ENCODE results near the gene USP20.

The USP20 gene

GRCh38 chr9:129823935-129824601, 11.2 kb upstream of the USP20 start, which contains the start of gene TOR1A (continued):
- TF ChIP-seq GLIS1 (tag by site-specific recombination; IDR thresholded peaks at IDR 0.05) = peak; percentile 51; the same call in 1 of the 2 replicates

GRCh38 chr9:129826344-129826743, 8.9 kb upstream of the USP20 start:
- H3K4me1 ChIP-seq (ENCODE audit: control insufficient read depth, insufficient read depth, low read length) = no peaks in the 10 kb centered on the region
- ChIA-PET POLR2A (interaction anchor here (0.7 to 6.5 kb wide), 2 partner anchors 8 to 44 kb away, joined by 6 to 36 read pairs; partner anchors contain the start of genes C9orf78 and USP20), CTCF (no interaction called here)
- H3K4me3 ChIP-seq (ENCODE audit: low read depth, low read length) = no peak overlapping the region
- no peaks in the 10 kb centered on the region for H3K9me3 ChIP-seq (ENCODE audit: control insufficient read depth, insufficient read depth, low read depth, low read length)
- no peak overlapping the region for H3K27ac ChIP-seq (ENCODE audit: extremely low read depth, low read depth, low read length)
- TF ChIP-seq ZFHX2 (tag by site-specific recombination; conservative IDR thresholded peaks at IDR 0.05) (no peak), ZNF140 (tag by site-specific recombination; IDR thresholded peaks at IDR 0.05) (no peak), SP2 (tag by site-specific recombination; IDR thresholded peaks at IDR 0.05) (no peak)
- H3K36me3 ChIP-seq (ENCODE audit: control insufficient read depth in 2 of 2, insufficient read depth in 1 of 2, low read length in 2 of 2) = peaks cover 28 to 53% of the 10 kb centered on the region in 2 experiments

- ChIA-PET CTCF (interaction anchor here (1.1 kb wide), 1 partner anchor 281 kb away, joined by 3 read pairs; no protein-coding TSS in a partner anchor), POLR2A (interaction anchor here (0.7 to 6.5 kb wide), 2 partner anchors 7 to 43 kb away, joined by 6 to 36 read pairs; partner anchors contain the start of genes C9orf78 and USP20)
- H3K4me1 ChIP-seq (ENCODE audit: control insufficient read depth, insufficient read depth, low read length) = no peaks in the 10 kb centered on the region
- no peak overlapping the region for H3K4me3 ChIP-seq (ENCODE audit: low read depth, low read length)
- no peaks in the 10 kb centered on the region for H3K9me3 ChIP-seq (ENCODE audit: control insufficient read depth, insufficient read depth, low read depth, low read length)
- TF ChIP-seq IKZF3 (tag by site-specific recombination; IDR thresholded peaks at IDR 0.05) (no peak), ZNF560 (tag by site-specific recombination; IDR thresholded peaks at IDR 0.05; ENCODE audit: borderline replicate concordance) (no peak), SCRT1 (tag by site-specific recombination; IDR thresholded peaks at IDR 0.05; ENCODE audit: borderline replicate concordance) (no peak), ZNF292 (tag by site-specific recombination; IDR thresholded peaks at IDR 0.05; ENCODE audit: borderline replicate concordance, low read depth) (no peak), SP2 (tag by site-specific recombination; IDR thresholded peaks at IDR 0.05) (no peak), BCL11B (tag by site-specific recombination; IDR thresholded peaks at IDR 0.05; ENCODE audit: low read depth) (no peak), ZBTB21 (tag by site-specific recombination; IDR thresholded peaks at IDR 0.05) (no peak), SCRT2 (tag by site-specific recombination; IDR thresholded peaks at IDR 0.05) (no peak), SETDB1 (IDR thresholded peaks at IDR 0.05; ENCODE audit: insufficient read length, low read length) (no peak), ZNF202 (tag by site-specific recombination; IDR thresholded peaks at IDR 0.05; ENCODE audit: borderline replicate concordance) (no peak), ZBTB48 (tag by site-specific recombination; IDR thresholded peaks at IDR 0.05) (no peak), TSHZ1 (tag by site-specific recombination; IDR thresholded peaks at IDR 0.05; ENCODE audit: borderline replicate concordance) (no peak), ZNF404 (tag by site-specific recombination; IDR thresholded peaks at IDR 0.05) (no peak)
- peaks cover 24 to 53% of the 10 kb centered on the region in 2 experiments for H3K36me3 ChIP-seq (ENCODE audit: control insufficient read depth in 2 of 2, insufficient read depth in 1 of 2, low read length in 2 of 2)
- H3K27ac ChIP-seq (ENCODE audit: extremely low read depth, low read depth, low read length) = no peak overlapping the region
Measured at GRCh38 chr9:129826759-129827158, 8.5 kb upstream of the USP20 start.

- Histone ChIP-seq H3K4me3 (ENCODE audit: low read depth, low read length) (no peak overlapping the region), H3K36me3 (ENCODE audit: control insufficient read depth in 2 of 2, insufficient read depth in 1 of 2, low read length in 2 of 2) (peaks cover 24 to 52% of the 10 kb centered on the region in 2 experiments), H3K27ac (ENCODE audit: extremely low read depth, low read depth, low read length) (no peak overlapping the region), H3K4me1 (ENCODE audit: control insufficient read depth, insufficient read depth, low read length) (no peaks in the 10 kb centered on the region), H3K9me3 (ENCODE audit: control insufficient read depth, insufficient read depth, low read depth, low read length) (no peaks in the 10 kb centered on the region)
- ChIA-PET POLR2A (interaction anchor here (0.6 to 0.7 kb wide), 2 partner anchors 10 to 13 kb away, joined by 3 to 5 read pairs; no protein-coding TSS in a partner anchor), CTCF (no interaction called here)
- no peak for TF ChIP-seq ZNF280C (tag by site-specific recombination; IDR thresholded peaks at IDR 0.05)
- no peak for TF ChIP-seq ZNF391 (tag by site-specific recombination; IDR thresholded peaks at IDR 0.05; ENCODE audit: borderline replicate concordance, low read depth)
- TF ChIP-seq ZFP3 (tag by site-specific recombination; IDR thresholded peaks at IDR 0.05; ENCODE audit: low read depth) = no peak
- TF ChIP-seq ZNF837 (tag by site-specific recombination; IDR thresholded peaks at IDR 0.05) = no peak
- no peak for TF ChIP-seq OSR2 (tag by site-specific recombination; IDR thresholded peaks at IDR 0.05)
- TF ChIP-seq ZNF561 (tag by site-specific recombination; IDR thresholded peaks at IDR 0.05; ENCODE audit: borderline replicate concordance) = no peak
- no peak for TF ChIP-seq ZNF19 (tag by site-specific recombination; IDR thresholded peaks at IDR 0.05; ENCODE audit: low read depth)
- no peak for TF ChIP-seq ZNF707 (tag by site-specific recombination; IDR thresholded peaks at IDR 0.05)
- no peak for TF ChIP-seq ZNF544 (tag by site-specific recombination; IDR thresholded peaks at IDR 0.05)
Measured at GRCh38 chr9:129828051-129828450, 7.2 kb upstream of the USP20 start.

All from HEK293 (cell line).